Tibial artery (tissue), 4 donors: ENCODE data around the gene CRHR1.

ENCODE experiments used
- DNase-seq, 2 donors: peaks; one replicate each; pipeline ENCODE4 v3.0.0-alpha.2; 2019
- H3K27ac ChIP-seq, 2 donors: fragments of 200-600 bp; sonication (generic) in 1 of 2; 1 replicate in 1 of 2; 2 replicates in 1 of 2; pipeline ENCODE4 v1.5.1; 2018 to 2019; ENCODE audit warnings: mild to moderate bottlenecking in 1 of 2
- H3K27me3 ChIP-seq, 2 donors: fragments of 200-600 bp; sonication (generic) in 1 of 2; one replicate each; pipeline versions ENCODE4 v1.5.1 to v1.6.0; 2016 to 2019
- H3K36me3 ChIP-seq, 3 donors: fragments of 200-600 bp; sonication (generic) in 2 of 3; one replicate each; pipeline ENCODE4 v1.5.1; 2016 to 2019; ENCODE audit warnings: mild to moderate bottlenecking in 2 of 3
- H3K4me1 ChIP-seq, 4 donors: fragments of 200-600 bp; sonication (generic) in 2 of 4; 1 replicate in 3 of 4; 2 replicates in 1 of 4; pipeline ENCODE4 v1.5.1; 2016 to 2019
- H3K4me3 ChIP-seq, 2 donors: fragments of 200-600 bp; sonication (generic) in 1 of 2; 1 replicate in 1 of 2; 2 replicates in 1 of 2; pipeline ENCODE4 v1.5.1; 2018 to 2019; ENCODE audit warnings: mild to moderate bottlenecking in 2 of 2
- H3K9me3 ChIP-seq, 3 donors: fragments of 200-600 bp; sonication (generic) in 1 of 3; one replicate each; pipeline ENCODE4 v1.5.1; 2016 to 2019
- intact Hi-C: fragments of 100-400 bp; cut with DNase I; formaldehyde crosslinking; loops from one replicate; pipeline ENCODE4 v1.15.0; 2023; ENCODE audit warnings: low total_unique reads
- TF ChIP-seq, protein P1 (sequence below), 2 experiments: fragments of 200-600 bp in 1 of 2; fragments of 450-650 bp in 1 of 2; IDR thresholded peaks; one replicate each; pipeline ENCODE4 v1.5.1; 2017 to 2019; ENCODE audit warnings: antibody characterized with exemption in 2 of 2, mild to moderate bottlenecking in 1 of 2, moderate library complexity in 1 of 2

The CRHR1 gene

DNA sequence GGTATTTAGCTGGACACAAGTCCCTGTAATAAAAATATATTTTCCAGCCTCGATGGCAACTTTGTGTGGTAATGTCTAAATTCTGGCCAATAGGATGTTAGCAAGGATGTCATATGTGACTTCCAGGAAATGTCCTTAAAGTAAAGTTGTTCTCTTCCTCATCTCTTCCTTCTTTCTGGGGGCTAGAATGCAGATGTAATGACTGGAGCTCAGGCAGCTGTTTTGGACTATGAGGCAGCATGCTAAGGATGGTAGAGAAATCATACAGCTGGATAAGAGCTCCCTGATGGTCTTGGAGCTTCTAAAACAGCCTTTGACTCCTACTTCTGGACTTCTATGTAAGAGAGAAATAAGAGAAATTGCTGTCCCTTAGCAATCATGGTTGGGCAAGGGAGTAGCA, 93.3 kb downstream of the CRHR1 start:
- intact Hi-C loops: loop anchor here (5.0 kb wide), 1 partner anchor 195 kb away; no protein-coding TSS in a partner anchor
- no peaks in the 10 kb centered on the region for H3K9me3 ChIP-seq
- H3K27ac ChIP-seq: no peak overlapping the region
- peaks cover 0 to 61% of the 10 kb centered on the region in 2 donors for H3K27me3 ChIP-seq
- TF ChIP-seq, protein P1, sequence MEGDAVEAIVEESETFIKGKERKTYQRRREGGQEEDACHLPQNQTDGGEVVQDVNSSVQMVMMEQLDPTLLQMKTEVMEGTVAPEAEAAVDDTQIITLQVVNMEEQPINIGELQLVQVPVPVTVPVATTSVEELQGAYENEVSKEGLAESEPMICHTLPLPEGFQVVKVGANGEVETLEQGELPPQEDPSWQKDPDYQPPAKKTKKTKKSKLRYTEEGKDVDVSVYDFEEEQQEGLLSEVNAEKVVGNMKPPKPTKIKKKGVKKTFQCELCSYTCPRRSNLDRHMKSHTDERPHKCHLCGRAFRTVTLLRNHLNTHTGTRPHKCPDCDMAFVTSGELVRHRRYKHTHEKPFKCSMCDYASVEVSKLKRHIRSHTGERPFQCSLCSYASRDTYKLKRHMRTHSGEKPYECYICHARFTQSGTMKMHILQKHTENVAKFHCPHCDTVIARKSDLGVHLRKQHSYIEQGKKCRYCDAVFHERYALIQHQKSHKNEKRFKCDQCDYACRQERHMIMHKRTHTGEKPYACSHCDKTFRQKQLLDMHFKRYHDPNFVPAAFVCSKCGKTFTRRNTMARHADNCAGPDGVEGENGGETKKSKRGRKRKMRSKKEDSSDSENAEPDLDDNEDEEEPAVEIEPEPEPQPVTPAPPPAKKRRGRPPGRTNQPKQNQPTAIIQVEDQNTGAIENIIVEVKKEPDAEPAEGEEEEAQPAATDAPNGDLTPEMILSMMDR (IDR thresholded peaks at IDR 0.05): no peak
- no peaks in the 10 kb centered on the region for H3K36me3 ChIP-seq
- H3K4me3 ChIP-seq: no peak overlapping the region
- no peak for DNase-seq
- no peaks in the 10 kb centered on the region for H3K4me1 ChIP-seq

GRCh38 chr17:45883063-45883462, 98.9 kb downstream of the CRHR1 start:
- Histone ChIP-seq H3K27ac (no peak overlapping the region), H3K36me3 (no peaks in the 10 kb centered on the region), H3K9me3 (peaks cover 0 to 8% (median 6%) of the 10 kb centered on the region in 3 donors), H3K4me1 (no peaks in the 10 kb centered on the region), H3K4me3 (no peak overlapping the region), H3K27me3 (peaks cover 0 to 26% of the 10 kb centered on the region in 2 donors)
- TF ChIP-seq, protein P1 (IDR thresholded peaks at IDR 0.05): no peak
- intact Hi-C loops: no loop called here
- DNase-seq: no peak
